HG02852 (cell line): ENCODE data around the gene GGA2.

ENCODE experiments used
- ATAC-seq: cut with Tn5 transposase; IDR thresholded peaks from one replicate; pipeline ENCODE4 v1.9.1; 2021; ENCODE audit warnings: mild to moderate bottlenecking, moderate library complexity; ENCODE audit not compliant: unreplicated experiment

The GGA2 gene

GRCh38 chr16:23432176-23433128 is 77.8 kb downstream of the GGA2 start:
- no peak for ATAC-seq

- no peak for ATAC-seq
Measured at GRCh38 chr16:23428351-23428750, 81.9 kb downstream of the GGA2 start.

GRCh38 chr16:23424292-23424958 is 85.9 kb downstream of the GGA2 start:
- ATAC-seq = no peak

GRCh38 chr16:23423496-23424049 is 86.7 kb downstream of the GGA2 start:
- ATAC-seq = no peak

- no peak for ATAC-seq
Measured at GRCh38 chr16:23420011-23420410, 90.3 kb downstream of the GGA2 start.

GRCh38 chr16:23416816-23417215 is 93.5 kb downstream of the GGA2 start:
- ATAC-seq = no peak

- ATAC-seq = no peak
Measured at GRCh38 chr16:23414731-23415130, 95.6 kb downstream of the GGA2 start.
